Fibroblast of skin of back (primary cell): ENCODE results near the gene PTTG1IP.
A peak's percentile ranks its signal among the peaks of the same experiment; 100 is the strongest.
"Not testable (repeated sequence)": the region's sequence is repeated elsewhere in the genome, so short reads cannot be mapped to it uniquely, and the experiment has no call there.

ENCODE experiments used
- DNase-seq: peaks from one replicate; pipeline ENCODE4 v3.0.0-alpha.2; 2013

PTTG1IP gene

GRCh38 chr21:44842721-44843445 is 30.6 kb downstream of the PTTG1IP start:
- no peak for DNase-seq

GRCh38 chr21:44842087-44842486 is 31.4 kb downstream of the PTTG1IP start:
- DNase-seq: no peak

- no peak for DNase-seq
Observed at GRCh38 chr21:44840771-44841170, 32.7 kb downstream of the PTTG1IP start.

- DNase-seq: no peak
Observed at GRCh38 chr21:44838951-44839350, 34.5 kb downstream of the PTTG1IP start.

GRCh38 chr21:44838039-44838895 is 35.2 kb downstream of the PTTG1IP start:
- DNase-seq: no peak

- DNase-seq: no peak
Observed at GRCh38 chr21:44837537-44837936, 36.0 kb downstream of the PTTG1IP start.

- DNase-seq: peak; percentile 51
Observed at GRCh38 chr21:44836666-44837471, 36.6 kb downstream of the PTTG1IP start.

GRCh38 chr21:44836349-44836665 is 37.2 kb downstream of the PTTG1IP start:
- DNase-seq: no peak

GRCh38 chr21:44835647-44835973 is 37.9 kb downstream of the PTTG1IP start:
- no peak for DNase-seq

- DNase-seq: no peak
Observed at GRCh38 chr21:44834951-44835646, 38.4 kb downstream of the PTTG1IP start.

GRCh38 chr21:44834231-44834950 is 39.1 kb downstream of the PTTG1IP start:
- DNase-seq: no peak

GRCh38 chr21:44833663-44834062 is 39.8 kb downstream of the PTTG1IP start:
- DNase-seq: no peak

GRCh38 chr21:44832516-44833255 is 40.8 kb downstream of the PTTG1IP start:
- DNase-seq: not testable (repeated sequence)

- DNase-seq: no peak
Observed at GRCh38 chr21:44831227-44831860, 42.1 kb downstream of the PTTG1IP start.

GRCh38 chr21:44829507-44830092 is 43.9 kb downstream of the PTTG1IP start:
- no peak for DNase-seq

GRCh38 chr21:44828362-44829056 is 45.0 kb downstream of the PTTG1IP start:
- no peak for DNase-seq

GRCh38 chr21:44823179-44823660 is 50.3 kb downstream of the PTTG1IP start:
- no peak for DNase-seq

GRCh38 chr21:44822484-44823178 is 50.9 kb downstream of the PTTG1IP start:
- no peak for DNase-seq

- peak; percentile 72 for DNase-seq
Observed at GRCh38 chr21:44820851-44821250, 52.6 kb downstream of the PTTG1IP start.
